ENCODE data around the gene B4GALNT2.
A peak's percentile ranks its signal among the peaks of the same experiment; 100 is the strongest.
"Not testable (repeated sequence)": the region's sequence is repeated elsewhere in the genome, so short reads cannot be mapped to it uniquely, and the experiment has no call there.

B4GALNT2 gene

DNA sequence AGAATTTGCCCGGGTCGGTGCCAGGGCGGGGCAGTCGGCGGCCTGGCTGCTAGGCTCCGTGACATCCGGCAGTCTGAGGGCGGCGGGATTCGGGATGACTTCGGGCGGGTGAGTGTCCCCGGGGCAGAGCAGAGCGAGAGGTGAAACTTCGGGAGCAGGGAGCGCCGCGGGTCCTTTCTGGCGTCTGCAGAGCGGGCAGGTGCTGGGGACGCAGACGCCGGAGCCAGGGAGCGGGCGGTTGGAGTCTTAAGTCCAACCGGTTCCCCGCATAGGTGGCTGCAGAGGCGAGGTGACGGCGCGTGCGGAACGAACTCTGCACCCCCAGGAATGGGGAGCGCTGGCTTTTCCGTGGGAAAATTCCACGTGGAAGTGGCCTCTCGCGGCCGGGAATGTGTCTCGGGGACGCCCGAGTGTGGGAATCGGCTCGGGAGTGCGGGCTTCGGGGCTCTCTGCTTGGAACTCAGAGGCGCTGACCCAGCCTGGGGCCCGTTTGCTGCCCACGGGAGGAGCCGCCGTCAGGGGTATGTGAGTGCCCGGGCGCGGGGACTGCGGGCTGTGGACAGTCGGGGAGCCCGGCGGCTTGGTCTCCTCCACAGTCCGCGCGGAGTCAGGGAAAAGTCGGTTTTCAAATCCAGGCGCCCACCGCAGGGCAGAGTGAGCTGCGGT, at the start of gene B4GALNT2:
Gene B4GALNT2, plus strand, starts transcription at position 71 of the 666 bp plus-strand sequence. Its CDS starts 24 bp downstream, at position 95.
- peak; percentile 29 for DNase-seq

DNA sequence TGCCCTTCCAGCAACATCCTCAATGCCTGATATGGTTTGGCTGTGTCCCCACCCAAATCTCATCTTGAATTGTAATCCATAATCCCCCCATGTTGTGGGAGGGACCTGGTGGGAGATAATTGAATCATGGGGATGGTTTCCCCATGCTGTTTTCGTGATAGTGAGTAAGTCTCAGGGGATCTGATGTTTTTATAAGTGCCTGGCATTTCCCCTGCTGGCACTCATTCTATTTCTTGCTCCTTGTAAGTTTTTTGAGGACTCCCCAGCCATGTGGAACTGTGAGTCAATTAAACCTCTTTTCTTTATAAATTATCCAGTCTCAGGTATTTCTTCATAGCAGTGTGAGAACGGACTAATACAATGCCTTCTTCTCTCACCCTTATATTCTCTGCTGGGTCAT, 47.5 kb upstream of the B4GALNT2 start:
- not testable (repeated sequence) for DNase-seq

- no peak for DNase-seq
Observed at GRCh38 chr17:49085565-49086315, 46.8 kb upstream of the B4GALNT2 start.

- DNase-seq, result no peak
Observed at GRCh38 chr17:49086316-49086605, 46.3 kb upstream of the B4GALNT2 start.

- DNase-seq, result no peak
Observed at GRCh38 chr17:49086649-49087048, 45.9 kb upstream of the B4GALNT2 start.

DNA sequence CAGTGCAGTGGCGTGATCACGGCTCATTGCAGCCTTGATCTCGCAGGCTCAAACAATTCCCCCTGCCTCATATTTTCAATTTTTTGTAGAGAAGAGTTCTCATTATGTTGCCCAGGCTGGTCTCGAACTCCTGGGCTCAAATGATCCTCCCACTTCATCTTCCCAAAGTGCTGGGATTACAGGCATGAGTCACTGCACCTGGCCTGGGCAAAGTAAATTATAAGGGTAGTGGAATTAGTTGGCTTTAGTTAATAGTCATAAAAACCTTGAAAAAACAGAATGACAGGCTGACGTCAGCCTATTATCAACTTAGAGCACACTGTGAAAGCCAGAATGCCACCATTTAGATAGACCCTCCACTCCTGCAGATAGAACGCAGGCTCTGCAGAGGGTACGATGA, 43.5 kb upstream of the B4GALNT2 start:
- no peak for DNase-seq

DNA sequence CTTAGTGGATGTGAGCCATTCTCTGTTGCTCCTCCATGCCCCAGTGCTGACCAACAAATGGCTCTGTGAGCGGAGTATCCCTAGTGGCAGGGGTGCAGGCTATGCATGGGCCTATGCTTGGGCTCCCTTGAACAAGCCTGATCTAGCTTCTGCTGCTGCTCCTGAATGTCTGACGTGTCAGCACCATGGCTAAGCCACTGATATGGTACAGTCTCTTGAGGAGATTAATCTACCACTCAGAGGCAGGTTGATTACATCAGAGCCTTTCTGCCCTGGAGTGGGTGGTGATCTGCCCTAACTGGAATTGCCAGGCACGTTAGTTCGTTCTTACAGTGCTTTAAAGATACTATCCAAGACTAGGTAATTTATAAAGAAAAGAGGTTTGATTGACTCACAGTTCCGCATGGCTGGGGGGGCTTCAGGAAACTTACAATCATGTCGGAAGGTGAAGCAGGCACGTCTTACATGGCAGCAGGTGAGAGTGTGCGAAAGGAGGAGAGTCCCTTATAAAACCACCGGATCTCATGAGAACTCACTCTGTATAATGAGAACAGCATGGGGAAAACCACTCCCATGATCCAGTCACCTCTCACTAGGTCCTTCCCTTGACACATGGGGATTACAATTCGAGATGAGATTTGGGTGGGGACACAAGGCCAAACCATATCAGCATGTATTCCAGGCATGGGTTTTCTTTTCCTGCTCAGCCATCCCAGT, 41.5 kb upstream of the B4GALNT2 start:
- no peak for DNase-seq

- DNase-seq, result no peak
Observed at GRCh38 chr17:49093131-49093530, 39.4 kb upstream of the B4GALNT2 start.

- no peak for DNase-seq
Observed at GRCh38 chr17:49100601-49101000, 32.0 kb upstream of the B4GALNT2 start.

DNA sequence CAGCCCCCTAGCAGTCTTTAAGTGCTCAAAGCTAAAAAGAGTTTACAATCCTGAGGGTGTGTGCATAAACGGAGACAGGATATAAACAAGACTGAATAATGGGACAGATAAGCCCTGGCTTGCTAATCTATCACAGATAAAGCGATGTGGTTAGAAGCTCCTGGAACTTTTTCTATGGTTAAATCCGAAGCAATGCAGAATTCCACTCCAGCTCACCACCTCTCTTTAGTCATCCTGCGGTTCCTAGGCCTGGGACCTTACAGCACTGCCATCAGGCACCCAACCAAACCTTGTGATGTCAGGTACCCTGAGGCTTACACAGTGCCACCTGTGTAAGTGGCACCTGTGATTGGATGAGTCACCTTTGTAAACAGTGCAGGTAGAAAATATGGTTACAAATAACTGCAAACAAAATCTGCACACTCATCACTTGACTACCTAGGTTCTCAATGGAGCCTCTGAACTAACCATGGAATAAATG, 31.5 kb upstream of the B4GALNT2 start:
- no peak for DNase-seq

GRCh38 chr17:49103360-49103759, 29.2 kb upstream of the B4GALNT2 start:
- not testable (repeated sequence) for DNase-seq

DNA sequence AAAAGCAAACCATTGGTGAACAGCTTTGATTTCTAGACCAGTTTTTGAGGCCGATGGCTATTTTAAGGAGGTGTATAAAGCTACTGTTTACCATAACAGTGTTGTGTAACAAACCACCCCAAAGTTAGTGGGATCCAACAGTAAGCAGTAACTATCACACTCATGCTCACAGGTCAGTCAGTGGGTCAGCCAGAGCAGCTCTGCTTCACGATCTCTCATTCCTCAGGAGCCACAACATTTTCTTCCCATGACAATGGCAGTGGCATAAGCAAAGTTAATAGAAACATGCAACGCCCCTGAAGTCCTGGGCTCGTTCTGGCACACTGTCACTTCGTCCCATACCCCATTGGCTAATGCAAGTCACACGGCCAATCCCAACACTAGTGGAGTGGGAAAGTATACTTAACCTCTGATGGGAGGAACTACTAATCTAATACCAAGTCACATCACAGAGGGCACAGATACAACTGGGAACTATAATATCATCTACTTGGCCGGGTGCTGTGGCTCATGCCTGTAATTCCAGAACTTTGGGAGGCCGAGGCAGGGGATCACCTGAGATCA, 28.0 kb upstream of the B4GALNT2 start:
- no peak for DNase-seq

DNA sequence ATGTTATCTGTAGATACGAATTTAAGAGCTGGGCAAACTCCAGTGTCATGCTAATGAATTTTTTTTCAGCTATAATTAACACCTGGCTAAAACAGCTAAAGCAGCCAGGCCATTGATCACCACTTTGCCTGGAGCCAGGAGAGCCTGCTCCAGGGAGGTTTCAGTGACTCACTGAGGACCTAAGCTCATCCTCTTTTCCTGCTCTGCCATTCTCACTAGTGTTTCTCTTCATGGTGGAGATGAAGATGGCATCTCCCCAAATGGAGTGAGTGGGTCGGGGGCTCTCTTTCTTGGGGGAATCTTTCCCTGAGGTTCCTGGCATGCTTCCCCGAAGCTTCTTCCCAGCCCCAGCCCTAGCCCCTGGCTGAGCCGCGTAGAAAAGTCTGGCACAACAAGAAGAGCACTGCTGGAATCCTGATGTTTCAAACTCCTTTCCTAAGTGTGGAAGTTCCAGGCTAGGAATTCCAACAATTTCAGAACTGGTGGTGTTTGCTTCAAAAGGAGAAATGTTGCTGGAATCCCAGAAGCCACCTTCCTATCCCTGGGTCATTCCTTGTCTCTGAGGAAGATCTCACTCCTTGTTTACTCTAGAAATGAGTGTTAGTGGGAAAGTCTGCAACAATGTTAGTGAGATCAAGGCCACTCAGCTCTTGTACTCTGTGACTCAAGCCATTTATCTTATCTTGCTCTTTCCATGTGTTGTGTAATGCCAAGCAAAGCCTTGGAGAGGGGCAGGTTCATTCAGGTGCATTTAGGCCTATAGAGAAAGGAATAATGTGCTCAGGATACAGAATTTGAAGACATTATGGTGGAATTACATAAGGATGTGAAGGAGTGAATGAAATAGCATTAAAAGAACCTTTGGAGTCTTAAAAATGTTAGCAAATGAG, 26.0 kb upstream of the B4GALNT2 start:
- DNase-seq, result no peak

- no peak for DNase-seq
Observed at GRCh38 chr17:49107211-49107557, 25.4 kb upstream of the B4GALNT2 start.

DNA sequence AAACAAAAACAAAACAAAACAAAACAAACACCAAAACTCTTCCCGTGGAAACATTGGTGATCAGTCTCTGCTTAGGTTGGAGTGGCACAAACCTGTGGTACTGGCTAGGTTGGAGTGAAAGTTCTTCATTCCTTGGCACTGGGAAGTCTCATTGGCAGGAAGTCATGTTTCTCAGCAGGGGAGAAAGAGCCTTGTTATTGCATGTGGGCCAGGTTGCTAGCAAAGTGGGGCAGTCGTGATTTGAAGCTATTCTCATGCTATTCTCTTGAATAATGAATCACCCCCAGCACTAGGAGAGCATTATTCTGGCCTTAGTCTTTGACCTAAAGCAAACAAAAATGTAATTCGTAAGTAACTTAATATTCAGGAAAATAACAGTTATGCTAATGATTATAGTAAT, 24.3 kb upstream of the B4GALNT2 start:
- no peak for DNase-seq

DNA sequence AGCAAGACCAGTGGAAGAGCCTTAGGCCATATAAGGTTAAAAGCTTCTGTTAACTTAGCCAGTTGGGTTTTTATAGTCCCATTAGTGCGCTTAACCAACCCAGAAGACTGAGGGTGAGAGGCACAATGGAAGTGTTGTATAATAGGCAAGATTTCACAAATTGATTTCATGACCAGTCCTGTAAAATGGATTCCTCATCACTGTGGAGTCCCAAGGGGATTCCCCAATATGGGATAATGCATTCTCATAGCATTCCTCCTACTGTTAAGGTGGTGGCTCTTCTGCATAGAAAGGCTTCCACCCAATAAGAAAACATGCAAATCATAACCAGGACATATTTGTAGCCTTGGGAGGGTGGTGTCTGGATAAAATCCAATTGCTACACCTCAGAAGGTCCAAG, 22.1 kb upstream of the B4GALNT2 start:
- no peak for DNase-seq

- no peak for DNase-seq
Observed at GRCh38 chr17:49111934-49112333, 20.6 kb upstream of the B4GALNT2 start.

DNA sequence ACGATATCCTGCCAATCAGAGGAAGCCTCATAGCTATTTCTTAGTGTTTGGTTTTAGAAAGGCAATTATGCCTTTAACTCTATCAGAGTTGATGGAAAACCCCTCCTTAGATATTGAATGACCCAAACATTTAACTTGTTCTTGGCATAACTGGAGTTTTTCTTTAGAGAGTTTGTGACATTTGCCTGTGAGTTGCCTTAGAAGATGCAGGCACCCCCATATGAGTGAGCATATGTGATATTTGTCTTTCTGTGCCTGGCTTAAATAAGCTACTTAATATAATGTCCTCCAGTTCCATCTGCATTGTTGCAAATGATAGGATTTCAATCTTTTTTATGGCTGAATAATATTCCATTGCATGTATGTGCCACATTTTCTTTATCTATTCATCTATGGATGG, 19.6 kb upstream of the B4GALNT2 start:
- DNase-seq, result no peak

DNA sequence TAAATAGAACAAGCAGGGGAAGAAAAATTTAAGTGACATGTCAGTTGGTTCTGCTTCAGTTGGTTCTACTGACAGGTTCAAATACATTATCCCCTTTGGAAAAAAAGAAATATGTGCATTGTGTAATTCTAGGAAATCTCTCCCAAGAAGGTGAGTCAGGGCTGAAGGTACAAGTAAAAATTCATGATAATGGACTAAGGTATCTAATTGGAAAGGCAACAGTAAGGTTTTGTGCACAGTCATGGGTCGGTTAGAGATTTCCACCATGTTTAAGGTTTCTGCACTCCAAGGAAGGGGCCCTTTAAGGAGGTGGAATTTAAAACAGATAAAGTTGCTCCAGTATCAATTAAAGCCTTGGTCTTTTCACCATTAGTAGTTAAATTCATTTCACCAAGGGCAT, 17.9 kb upstream of the B4GALNT2 start:
- DNase-seq, result no peak

GRCh38 chr17:49117587-49118230, 14.9 kb upstream of the B4GALNT2 start:
- no peak for DNase-seq

DNA sequence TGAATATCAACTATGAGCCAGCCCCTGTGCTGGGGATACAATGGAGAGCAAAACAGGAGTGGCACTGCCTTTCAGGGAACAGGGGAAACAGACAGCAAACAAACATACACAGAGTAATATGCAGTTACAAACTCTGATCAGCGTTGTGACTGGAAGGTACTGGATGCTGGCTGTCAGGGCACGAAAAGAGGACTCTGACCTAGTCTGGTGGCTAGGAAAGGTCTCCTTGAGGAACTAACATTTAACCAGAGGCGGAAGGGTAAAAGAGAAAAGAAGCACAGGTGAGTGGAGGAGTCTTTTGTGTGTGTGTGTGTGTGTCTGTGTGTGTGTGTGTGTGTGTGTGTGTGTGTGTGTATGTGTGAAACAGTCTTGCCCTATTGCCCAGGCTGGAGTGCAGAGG, 12.4 kb upstream of the B4GALNT2 start:
- DNase-seq, result no peak

DNA sequence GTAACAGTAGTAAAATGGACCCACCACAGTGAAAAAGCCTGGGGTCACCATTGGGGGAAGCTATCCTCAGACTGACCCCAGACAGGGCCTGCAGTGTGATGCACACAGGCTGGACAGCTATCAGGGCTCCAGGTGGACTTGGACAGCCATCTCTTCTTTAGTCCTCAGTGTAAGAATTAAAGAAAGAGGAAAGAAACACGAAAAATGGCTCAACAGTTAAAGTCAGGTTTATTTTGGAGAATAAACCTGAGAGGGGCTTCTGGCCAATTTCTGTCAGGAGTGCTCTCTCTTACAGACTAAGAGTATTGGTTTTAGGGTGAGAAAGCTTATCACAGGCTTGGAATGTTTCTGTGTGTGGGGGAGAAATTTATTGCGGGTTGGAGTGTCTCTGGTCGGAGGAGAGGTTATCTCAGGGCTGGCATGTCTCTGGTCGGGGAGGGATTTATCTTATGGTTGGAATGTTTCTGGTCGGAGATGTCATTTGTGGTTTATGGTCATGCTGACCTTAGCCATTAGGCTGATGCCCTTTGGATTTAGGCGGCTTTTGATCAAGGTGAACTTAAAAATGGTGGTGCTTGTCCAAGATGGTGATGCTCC, 10.8 kb upstream of the B4GALNT2 start:
- no peak for DNase-seq
